NCI-H345 treated with DMSO at 0.1 percent for 48 hours (cell line): ENCODE results near the gene PRRC2C.
"Not testable (repeated sequence)": the region's sequence is repeated elsewhere in the genome, so short reads cannot be mapped to it uniquely, and the experiment has no call there.

Source experiments
- DNase-seq: peaks from one replicate; lab custom pipeline; 2025; ENCODE audit not compliant: unreplicated experiment; lab: John Stamatoyannopoulos, UW

Gene PRRC2C

GRCh38 chr1:171583591-171584201 lies 98.4 kb downstream of the PRRC2C start:
- DNase-seq = no peak

- DNase-seq = no peak
Observed at GRCh38 chr1:171585715-171586114, 100.4 kb downstream of the PRRC2C start.

GRCh38 chr1:171588230-171588629 lies 102.9 kb downstream of the PRRC2C start:
- DNase-seq = no peak

- no peak for DNase-seq
Observed at GRCh38 chr1:171590022-171590421, 104.7 kb downstream of the PRRC2C start.

- DNase-seq = no peak
Observed at GRCh38 chr1:171595324-171595723, 110.0 kb downstream of the PRRC2C start.

- no peak for DNase-seq
Observed at GRCh38 chr1:171596119-171596518, 110.8 kb downstream of the PRRC2C start.

GRCh38 chr1:171596705-171597104 lies 111.4 kb downstream of the PRRC2C start:
- DNase-seq = no peak

- no peak for DNase-seq
Observed at GRCh38 chr1:171597203-171597602, 111.9 kb downstream of the PRRC2C start.

GRCh38 chr1:171600310-171600709 lies 115.0 kb downstream of the PRRC2C start:
- DNase-seq = not testable (repeated sequence)

- no peak for DNase-seq
Observed at GRCh38 chr1:171600862-171601261, 115.5 kb downstream of the PRRC2C start.

- DNase-seq = not testable (repeated sequence)
Observed at GRCh38 chr1:171603042-171603441, 117.7 kb downstream of the PRRC2C start.

- no peak for DNase-seq
Observed at GRCh38 chr1:171606402-171606941, 121.1 kb downstream of the PRRC2C start.

GRCh38 chr1:171610385-171610784 lies 125.1 kb downstream of the PRRC2C start:
- DNase-seq = no peak

GRCh38 chr1:171611306-171611705 lies 126.0 kb downstream of the PRRC2C start:
- no peak for DNase-seq

- DNase-seq = no peak
Observed at GRCh38 chr1:171613282-171613681, 128.0 kb downstream of the PRRC2C start.

GRCh38 chr1:171615122-171615906 lies 130.0 kb downstream of the PRRC2C start:
- DNase-seq = not testable (repeated sequence)

- DNase-seq = no peak
Observed at GRCh38 chr1:171616586-171616985, 131.3 kb downstream of the PRRC2C start.

- DNase-seq = no peak
Observed at GRCh38 chr1:171622152-171622462, 136.8 kb downstream of the PRRC2C start, which contains the start of gene MYOCOS. Gene MYOCOS (plus strand): TSS chr1:171622243. CDS start chr1:171623884, 1,641 bp downstream.

- no peak for DNase-seq
Observed at GRCh38 chr1:171623651-171624331, 138.5 kb downstream of the PRRC2C start.

GRCh38 chr1:171625225-171625624 lies 139.9 kb downstream of the PRRC2C start:
- no peak for DNase-seq

- no peak for DNase-seq
Observed at GRCh38 chr1:171627020-171627419, 141.7 kb downstream of the PRRC2C start.

GRCh38 chr1:171628225-171628624 lies 142.9 kb downstream of the PRRC2C start:
- no peak for DNase-seq
